GM18870 (cell line): ENCODE data around the gene MAPK10.
"Not testable (repeated sequence)": the region's sequence is repeated elsewhere in the genome, so short reads cannot be mapped to it uniquely, and the experiment has no call there.

Experiments used
- ATAC-seq: cut with Tn5 transposase; IDR thresholded peaks from one replicate; pipeline ENCODE4 v1.9.1; 2021; ENCODE audit warnings: moderate library complexity; ENCODE audit not compliant: unreplicated experiment

The MAPK10 gene

DNA sequence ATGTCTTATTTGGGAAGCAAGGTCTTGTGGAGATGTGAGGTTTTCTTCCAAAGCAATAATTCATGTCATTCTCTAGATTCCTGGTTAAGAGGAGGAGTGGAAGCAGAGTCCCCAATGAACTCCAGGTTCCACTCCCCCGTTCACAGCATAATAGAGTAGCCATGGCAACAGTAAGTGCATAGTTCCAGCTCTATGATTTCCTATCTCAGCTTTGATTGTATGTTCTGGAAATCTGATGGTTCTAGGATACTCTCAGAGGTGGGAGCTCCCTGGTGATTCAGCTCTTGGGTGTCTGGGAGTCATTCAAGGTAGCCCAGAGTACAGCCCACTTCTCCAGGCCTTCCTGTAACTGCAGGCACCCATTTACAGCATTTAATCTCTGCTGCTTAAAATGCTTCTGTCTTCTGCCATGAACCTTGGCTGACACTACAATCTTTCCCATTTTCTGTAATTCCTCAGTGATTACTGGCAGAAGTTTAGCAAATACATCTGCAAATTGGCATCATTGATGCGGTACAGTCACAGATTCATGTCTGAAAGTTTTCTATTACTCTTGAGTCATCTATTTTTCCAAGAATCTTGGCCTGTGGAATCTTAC is 242.0 kb downstream of the MAPK10 start:
- no peak for ATAC-seq

DNA sequence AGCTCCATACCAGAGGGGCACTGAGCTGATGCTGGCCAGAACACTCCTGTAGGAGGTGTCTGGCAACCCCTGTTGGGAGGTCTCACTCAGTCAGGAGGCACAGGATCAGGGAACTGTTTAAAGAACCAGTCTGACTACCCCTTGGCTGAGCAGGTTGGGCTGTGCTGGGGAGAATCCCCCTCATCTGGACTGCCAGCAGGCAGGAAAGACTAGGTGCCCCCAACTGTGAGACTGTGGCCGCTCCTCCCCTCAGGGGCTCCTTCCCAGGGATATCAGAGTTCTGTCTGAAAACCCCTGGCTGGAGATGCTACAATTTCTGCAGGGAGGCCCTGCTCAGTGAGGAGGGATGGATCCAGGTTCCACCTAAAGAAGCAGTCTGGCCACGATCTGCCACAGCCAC is 245.3 kb downstream of the MAPK10 start:
- no peak for ATAC-seq

DNA sequence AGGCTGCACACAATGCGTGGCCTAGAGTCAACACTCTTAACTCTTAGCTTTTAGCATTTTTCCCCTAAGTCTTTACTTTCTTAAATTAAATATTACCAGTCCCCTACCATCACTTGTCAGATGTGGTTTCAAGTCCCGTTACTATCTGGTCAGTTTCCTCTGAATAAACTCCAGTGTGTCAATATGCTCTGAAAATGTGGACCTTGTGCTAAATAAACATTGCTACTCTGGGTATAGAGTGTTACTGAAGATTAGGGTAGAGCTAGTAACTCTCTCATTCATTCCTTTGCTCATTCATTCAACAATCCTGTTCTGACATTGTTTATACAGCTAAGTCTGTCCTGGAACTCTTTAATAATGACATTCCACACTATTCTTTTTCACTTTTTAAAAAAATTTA is 251.0 kb downstream of the MAPK10 start:
- ATAC-seq = no peak

DNA sequence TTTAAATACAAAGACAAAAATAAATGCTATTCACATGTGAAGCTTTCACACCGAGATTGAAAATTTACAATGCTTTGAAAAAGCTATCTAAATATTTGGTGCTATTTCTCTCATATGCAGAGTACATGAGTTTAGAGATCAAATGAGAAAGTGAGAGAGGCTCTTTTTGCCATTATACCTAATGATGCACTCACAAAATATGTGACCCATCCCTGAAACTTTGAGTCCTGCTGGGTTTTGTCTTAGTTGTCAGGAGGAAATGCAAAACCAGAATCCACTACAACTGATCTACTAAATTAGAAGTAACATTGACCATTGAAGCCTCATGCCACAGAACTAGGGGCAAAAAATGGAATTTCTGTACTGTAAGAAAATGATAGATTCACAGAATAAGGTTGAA is 251.7 kb downstream of the MAPK10 start:
- ATAC-seq = no peak

DNA sequence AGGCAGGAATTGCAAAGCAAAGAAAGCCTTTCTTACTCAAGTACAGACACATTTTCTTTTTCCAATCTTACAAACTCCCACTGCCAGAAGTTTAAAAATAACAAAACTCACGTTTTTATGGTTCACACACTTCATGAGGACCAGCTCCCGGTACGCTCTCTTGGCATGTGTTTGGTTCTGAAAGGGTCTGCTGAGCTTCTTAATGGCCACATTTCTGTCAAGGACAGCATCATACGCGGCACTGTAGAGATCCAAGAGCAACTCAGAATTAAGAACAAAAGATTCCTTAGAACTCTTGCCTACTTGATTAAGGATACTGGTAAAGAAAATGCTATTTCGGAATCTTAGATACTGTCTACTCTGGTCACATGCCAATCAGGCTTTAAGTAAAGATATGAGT is 252.7 kb downstream of the MAPK10 start:
- no peak for ATAC-seq

DNA sequence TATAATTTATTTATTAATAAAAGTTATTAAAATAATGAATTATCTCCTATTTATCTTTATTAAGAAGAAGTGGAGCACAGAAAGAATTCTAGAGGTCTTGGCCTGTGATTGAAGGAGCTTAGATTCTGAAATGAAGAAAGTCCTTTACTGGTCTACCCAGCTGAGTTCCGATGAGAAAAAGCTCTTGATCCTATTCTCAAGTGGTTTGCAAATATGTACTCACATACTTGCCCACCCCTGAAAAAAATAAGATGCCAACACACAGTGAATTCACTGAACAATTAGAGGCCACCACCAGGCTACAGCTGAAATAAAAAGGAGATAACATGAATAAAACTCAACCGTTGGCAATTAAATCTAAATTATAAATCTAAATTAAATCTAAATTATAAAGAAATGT is 253.4 kb downstream of the MAPK10 start:
- no peak for ATAC-seq

DNA sequence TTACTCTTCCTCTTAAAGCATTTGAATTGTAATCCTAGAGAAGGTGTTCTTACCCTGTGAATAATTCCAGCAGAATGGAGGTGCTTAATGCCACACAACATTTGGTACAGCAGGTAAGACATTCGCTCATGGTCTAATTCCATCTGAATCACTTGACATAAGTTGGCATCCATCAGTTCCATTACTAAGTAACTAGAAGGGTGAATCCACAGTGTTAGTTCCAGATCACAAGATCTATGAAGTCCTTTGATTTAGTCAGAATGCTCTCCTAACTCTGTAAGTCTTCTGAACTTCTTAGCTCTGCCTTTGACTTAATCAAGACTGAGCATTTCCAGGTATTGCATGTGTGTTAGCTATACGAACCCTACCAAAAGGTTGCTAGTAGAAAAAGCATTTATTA is 258.0 kb downstream of the MAPK10 start:
- ATAC-seq = no peak

DNA sequence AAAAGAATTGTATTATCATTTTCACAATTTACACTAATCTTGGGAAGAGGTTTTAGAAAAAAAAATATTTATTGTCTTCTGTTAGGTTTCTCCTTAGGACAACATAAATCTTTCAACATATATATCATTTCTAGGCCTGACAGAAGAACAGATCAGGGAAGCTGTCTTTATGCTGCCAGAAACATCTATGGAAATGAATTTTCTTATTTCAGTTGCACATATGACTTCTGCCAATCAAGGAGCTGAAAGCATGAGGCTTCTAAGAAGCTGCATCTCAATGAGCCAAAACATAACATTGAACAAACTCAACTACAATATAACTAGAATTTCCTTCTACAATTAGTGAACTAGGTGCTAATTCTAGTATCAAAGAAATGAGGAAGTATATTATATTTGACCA is 258.4 kb downstream of the MAPK10 start:
- no peak for ATAC-seq

DNA sequence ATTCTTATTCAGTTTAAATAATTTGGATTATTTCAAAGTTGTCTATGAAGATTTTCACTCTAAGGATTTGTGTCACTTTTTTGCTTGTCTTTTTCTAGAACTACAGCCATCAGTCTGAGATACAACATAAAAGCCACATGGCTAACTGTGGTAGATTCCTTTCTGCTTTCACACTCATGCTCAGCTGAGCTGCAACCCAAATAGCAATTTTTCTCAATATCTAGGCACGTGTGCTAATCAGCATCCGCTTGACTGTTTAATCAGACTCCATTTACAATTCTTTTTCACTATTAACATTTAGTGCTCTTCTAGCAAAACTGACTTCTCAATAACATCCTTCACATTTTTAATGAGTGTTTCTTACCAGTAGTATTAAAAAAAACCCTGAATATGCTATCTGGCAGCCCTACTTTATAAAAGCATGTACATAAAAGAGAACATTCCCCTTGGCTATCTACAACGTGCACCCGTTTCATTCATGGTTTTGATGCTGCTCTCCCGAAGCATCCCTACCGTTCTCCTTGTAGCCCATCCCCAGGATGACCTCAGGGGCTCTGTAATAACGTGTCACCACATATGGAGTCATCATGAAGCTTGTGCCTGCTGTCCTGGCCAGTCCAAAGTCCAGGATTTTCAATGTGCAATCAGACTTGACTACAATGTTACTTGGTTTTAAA is 259.2 kb downstream of the MAPK10 start:
- no peak for ATAC-seq

DNA sequence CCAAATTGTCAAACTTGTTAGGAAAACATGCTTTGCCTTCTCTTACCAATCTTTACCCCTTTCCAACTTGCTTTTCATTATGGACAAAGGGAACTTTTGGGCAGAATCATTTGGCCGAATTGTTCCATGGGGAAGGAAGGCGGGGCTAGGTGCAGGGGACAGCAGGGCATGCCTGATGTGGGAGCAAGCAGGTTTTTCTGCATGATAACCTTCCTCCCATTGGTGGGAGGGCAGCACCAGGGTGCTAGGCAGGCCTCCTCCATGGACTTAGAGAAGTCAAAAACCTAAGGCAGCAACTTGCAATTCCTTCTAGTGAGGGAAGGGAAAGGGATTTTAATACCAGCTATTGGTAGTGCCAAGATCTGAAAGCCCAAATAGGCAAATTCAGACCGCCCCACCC is 260.5 kb downstream of the MAPK10 start:
- no peak for ATAC-seq

DNA sequence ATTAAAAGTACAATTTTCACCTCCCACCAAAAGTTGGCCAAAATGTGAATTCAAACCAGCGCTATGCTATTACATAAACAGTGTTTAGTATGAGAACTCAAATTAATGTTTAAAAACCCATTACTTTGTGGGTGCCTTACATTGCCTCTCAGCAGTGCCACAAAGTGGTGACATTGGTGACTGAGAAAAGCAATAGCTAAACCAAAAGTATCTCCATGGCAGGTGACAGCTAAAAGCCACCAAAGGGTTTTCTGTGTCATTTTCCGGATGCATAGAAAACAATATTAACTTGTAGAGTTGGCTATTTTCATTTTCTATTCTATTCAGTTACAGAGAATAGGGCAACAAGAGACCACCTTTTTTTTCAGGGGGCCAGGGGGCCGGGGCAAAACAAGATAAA is 261.2 kb downstream of the MAPK10 start:
- ATAC-seq = peak; percentile 76

DNA sequence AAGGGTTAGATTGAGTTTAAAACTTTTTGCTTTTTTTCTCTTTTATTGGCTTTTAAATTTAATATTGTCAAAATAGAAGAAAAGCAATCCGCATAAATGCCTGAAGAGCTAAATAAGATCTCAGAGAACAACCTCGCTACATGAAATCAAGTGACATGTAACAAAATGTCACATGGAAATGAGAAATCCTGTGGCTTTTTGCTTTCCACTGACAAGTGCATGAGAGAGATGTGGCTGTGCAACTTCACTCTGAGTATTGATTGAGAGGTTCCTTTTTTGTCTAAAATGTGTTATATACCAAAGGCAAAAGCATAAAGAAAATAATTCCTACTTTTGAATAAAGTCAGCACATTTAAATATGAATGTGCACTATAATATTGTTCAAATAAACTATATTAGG is 263.5 kb downstream of the MAPK10 start:
- no peak for ATAC-seq

DNA sequence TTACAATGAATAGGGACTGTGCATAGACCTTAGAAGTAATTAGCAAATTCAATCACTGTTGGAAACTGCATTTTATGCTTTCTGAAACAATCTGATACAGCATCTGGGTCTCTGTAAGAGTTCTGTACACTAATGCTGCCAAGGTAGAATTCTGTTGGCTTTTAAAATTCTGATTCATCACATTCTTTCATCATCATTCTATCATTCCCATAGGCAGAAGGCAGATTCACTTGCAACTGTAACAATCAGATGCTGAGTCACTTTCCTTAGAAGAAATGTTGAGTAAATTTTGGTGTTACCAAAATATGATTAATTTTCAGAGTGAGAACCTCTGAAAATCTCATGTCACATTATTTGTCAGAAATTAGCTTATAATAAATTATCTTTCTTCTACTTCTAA is 267.2 kb downstream of the MAPK10 start:
- ATAC-seq = no peak

DNA sequence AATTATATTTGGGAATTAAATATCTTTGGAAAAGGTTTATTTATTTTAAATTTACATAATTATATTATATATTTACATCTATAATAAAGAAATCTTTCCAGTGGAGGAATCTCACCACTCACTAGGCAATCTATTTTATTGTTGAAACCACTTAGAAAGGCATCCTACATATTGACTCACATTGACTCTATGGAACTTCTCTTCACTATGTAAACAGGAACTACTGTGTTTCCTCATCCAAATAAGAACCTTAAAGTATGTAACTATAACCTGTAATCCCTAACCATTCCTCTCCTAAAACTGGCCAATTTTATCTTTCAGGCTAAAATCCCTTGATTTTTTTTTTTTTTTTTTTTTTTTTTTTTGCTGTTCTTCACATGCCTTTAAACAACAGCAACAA is 268.7 kb downstream of the MAPK10 start:
- no peak for ATAC-seq

DNA sequence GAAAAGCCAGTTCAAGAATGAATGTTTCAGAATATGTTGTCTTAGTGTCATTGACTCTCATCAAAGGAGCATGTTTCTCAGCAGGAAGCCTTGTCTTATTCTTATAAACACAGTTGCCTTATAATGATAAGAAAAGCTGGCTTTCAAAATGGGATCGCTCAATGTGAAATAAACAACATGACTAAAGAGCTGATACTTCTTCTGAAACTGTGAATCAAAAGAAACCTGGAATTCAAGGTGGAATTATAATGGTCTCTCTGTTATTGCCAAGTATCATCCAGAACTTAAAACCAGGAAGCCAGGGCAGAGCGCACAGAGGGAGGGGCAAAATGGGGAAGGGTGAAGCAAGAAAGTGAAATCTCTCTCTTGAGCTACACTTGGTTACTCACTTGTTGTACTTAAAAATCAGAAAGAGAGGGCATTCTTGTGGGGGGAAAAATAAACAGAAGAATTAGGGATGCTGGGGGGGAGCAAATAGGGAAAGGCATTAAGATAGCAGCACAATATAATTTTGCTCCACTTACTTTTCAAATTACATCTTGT is 270.0 kb downstream of the MAPK10 start:
- no peak for ATAC-seq

DNA sequence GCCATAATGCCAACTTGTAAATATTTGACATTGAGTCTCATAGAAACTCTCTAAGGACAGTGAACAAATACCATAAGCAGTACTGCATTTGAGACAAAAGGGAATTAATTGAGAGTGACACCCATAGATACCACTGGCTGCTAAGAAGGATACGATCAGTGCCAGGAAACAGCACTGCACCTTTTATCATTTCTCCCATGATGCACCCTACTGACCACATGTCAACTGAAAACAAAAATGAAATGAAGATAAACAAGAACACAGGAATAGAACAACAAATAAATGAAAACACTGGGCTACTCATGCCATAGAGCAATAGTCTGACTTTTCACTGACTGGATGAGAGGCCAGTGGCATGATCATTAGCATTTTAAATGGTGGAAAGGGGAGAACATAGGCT is 270.8 kb downstream of the MAPK10 start:
- no peak for ATAC-seq

DNA sequence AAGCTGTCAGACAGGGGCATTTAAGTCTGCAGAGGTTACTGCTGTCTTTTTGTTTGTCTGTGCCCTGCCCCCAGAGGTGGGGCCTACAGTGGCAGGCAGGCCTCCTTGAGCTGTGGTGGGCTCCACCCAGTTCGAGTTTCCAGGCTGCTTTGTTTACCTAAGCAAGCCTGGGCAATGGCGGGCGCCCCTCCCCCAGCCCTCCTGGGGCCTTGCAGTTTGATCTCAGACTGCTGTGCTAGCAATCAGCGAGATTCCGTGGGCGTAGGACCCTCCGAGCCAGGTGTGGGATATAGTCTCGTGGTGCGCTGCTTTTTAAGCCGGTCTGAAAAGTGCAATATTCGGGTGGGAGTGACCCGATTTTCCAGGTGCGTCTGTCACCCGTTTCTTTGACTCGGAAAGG is 284.1 kb downstream of the MAPK10 start:
- not testable (repeated sequence) for ATAC-seq

DNA sequence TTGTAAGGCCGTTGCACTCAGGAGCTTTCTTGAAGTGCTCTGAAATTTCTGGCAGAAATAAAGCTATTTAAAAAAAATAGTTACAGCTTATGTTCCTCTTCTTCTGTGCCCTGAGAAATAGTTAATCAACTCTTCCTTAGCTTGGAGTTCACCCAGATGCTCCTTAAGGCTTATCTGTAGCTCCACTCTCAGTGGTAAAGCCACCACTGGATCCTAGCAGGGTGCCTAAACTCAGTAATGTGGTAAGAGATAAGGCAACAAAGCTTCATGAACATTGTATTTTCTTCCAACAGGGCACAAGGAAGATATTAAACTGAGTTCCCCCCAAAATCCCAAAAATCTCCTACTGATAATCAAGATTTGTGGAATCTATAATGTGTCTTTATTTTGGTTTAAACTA is 299.5 kb downstream of the MAPK10 start:
- no peak for ATAC-seq

DNA sequence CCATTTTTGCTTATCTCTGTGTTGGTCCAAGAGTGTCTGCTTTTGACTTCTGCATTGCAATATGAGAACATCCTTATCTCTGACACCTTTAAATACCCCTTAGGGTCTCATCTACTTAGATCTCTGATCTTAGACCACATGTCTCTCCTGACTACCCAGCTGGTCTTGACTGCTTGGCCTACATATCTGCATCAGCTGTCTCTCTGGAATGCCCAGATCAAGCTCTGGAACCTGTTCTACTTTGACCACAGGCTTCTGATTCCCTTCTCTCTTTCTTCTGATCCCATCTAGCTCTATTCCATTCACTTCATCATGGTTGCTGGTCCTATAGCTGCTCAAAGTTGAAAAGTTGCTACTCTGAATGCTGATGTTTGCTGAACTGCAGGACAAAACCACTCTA is 301.2 kb downstream of the MAPK10 start:
- no peak for ATAC-seq

DNA sequence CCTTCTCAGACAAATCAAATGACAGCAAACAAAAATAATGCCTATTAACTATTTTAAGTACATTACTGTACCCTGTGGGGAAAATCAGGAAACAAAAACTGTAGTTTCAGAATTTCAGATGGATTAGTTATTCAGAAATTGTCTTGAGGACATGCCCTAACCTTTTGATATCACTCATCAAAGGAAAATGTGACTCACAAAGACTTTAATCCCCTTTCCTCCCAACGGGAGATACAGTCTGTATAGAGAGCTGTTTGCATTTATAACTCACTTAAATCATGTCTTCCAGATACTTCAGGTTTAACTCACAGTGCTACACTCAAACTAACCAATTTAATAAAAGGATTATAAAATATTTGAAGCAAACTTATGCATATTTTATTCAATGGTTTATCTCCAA is 304.0 kb downstream of the MAPK10 start:
- ATAC-seq = no peak

DNA sequence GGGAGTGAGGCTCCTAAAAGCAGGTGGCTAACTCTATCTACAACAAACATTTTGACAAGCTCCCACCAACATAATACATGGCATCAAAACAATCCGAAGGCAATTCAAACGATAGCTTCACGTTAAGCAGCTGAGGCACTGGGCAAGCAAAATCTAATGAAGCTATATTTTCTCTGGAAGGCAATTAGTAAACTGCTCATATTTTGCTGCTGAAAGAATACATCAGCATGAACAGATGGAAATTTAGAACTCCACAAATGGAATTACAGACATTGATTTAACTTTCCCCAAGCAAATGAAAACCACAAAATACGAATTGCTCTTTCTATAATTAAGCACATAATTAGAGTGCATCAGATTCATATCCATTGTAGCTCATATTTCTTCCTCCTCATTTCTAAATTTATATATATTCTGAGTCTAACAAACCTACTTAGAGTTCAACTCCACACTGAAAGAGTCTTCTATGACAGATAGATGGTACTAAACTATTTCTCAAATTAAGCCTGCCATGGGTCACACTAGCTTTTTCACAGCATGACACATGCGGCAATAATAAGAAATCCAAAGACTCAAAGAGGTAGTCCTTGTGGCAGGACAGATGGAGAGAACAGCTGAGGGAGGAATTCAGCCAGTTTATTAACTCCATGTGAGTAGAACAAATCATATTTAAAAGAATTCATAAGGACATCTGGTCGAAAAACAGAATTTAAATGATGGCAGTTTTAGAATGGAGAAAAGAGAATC is 305.4 kb downstream of the MAPK10 start:
- ATAC-seq = no peak

DNA sequence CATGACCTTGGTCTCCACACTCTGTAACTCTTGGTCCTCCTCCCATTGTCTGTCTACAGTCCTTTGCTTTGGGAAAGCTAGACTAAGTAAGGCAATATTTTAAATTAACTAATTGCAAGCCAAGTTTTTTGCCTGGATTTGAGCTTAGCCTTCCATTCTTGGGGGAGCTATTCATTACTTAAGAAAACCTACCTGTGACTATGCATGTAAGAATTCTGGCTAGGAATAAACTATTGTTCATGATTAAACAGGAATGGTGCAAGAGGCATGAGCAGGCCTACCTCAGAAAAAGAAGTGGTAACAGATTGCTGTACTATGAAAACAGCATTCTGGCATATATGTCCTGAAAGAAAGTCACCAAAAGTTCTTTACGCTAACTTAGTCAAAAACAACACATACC is 309.4 kb downstream of the MAPK10 start:
- ATAC-seq = no peak
